Measurements from ENCODE around the gene NR2C1. TPM values are rescaled to one million over a fixed set of nuclear protein-coding genes. Genes with fewer than 3 reads are reported as not detected.
A peak's percentile ranks its signal among the peaks of the same experiment; 100 is the strongest.

NR2C1 gene
- total and polyA plus RNA-seq, 2 of the 8 experiments (the other 6 are each of a cell fraction or from before 2014, with no cell fraction given) = 22.8 to 48.3 TPM

GRCh38 chr12:95117178-95117599, 43.8 kb upstream of the NR2C1 start:
- H3K36me3 ChIP-seq (ENCODE audit: control insufficient read depth in 2 of 4, insufficient read depth in 4 of 4, low read length in 3 of 4) = peaks cover 0 to 6% (median 3%) of the 10 kb centered on the region in 4 experiments; a peak in 4 of 8 replicates
- peak; percentile 73 to 77 for TF ChIP-seq RAD21 (IDR thresholded peaks at IDR 0.05 in 1 of 2, conservative IDR thresholded peaks at IDR 0.05 in 1 of 2; ENCODE audit: low read depth in 2 of 2, low read length in 2 of 2)
- no peak for TF ChIP-seq GABPA (IDR thresholded peaks at IDR 0.05; ENCODE audit: borderline replicate concordance, insufficient read depth, low read length)
- no peak for TF ChIP-seq MAFK (IDR thresholded peaks at IDR 0.05; ENCODE audit: low read depth, low read length)

More at GRCh38 chr12:95117178-95117599, 43.8 kb upstream of the NR2C1 start:
- WGBS, 2 experiments (ENCODE audit: extremely low coverage in 1 of 2, insufficient coverage in 1 of 2, insufficient read length in 1 of 2, insufficient replicate concordance in 2 of 2, low coverage in 1 of 2, low lambda C conversion rate in 2 of 2, missing lambda C conversion rate in 1 of 2) = 58% methylated on average over 2 of the region's 2 CpGs; no CpG with 5 or more reads in 1 of the 2 experiments
- Histone ChIP-seq H4K8ac (ENCODE audit: extremely low read depth, insufficient read depth, low read length) (no peak overlapping the region), H3K14ac (ENCODE audit: insufficient read length) (no peak overlapping the region), H3K4me3 (ENCODE audit: extremely low read depth in 1 of 4, insufficient read depth in 2 of 4, low read depth in 3 of 4, low read length in 4 of 4) (no peak overlapping the region), H3K56ac (replicated peaks; ENCODE audit: insufficient read length, low read depth, low read length) (no peak overlapping the region), H4K91ac (replicated peaks; ENCODE audit: insufficient read length, low read length) (no peak overlapping the region), H3K23ac (ENCODE audit: insufficient read length) (no peak overlapping the region), H2BK15ac (ENCODE audit: low read length) (no peak overlapping the region), H2BK20ac (ENCODE audit: low read length) (no peak overlapping the region), H3K9me3 (ENCODE audit: insufficient read depth in 2 of 2, low read depth in 1 of 2, low read length in 1 of 2) (no peaks in the 10 kb centered on the region), H2BK12ac (ENCODE audit: low read depth, low read length) (no peak overlapping the region), H3K4me2 (ENCODE audit: insufficient read depth in 1 of 2, low read depth in 2 of 2, low read length in 2 of 2) (no peak overlapping the region), H3K27me3 (replicated peaks in 1 of 4; ENCODE audit: control insufficient read depth in 3 of 4, extremely low read depth in 1 of 4, insufficient read depth in 3 of 4, low read length in 3 of 4) (no peaks in the 10 kb centered on the region), H3K18ac (ENCODE audit: extremely low read depth, low read length) (no peak overlapping the region; the same call in 1 of the 2 replicates), H4K5ac (ENCODE audit: insufficient read length, low read depth, low read length) (no peak overlapping the region), H2AK5ac (ENCODE audit: low read depth, low read length) (no peak overlapping the region), H3K79me2 (ENCODE audit: control insufficient read depth in 1 of 2, insufficient read depth in 2 of 2, low read length in 2 of 2) (no peaks in the 10 kb centered on the region), H3K79me1 (ENCODE audit: low read depth, low read length) (no peaks in the 10 kb centered on the region), H3K9ac (replicated peaks in 1 of 4; ENCODE audit: extremely low read depth in 1 of 4, low read depth in 3 of 4, low read length in 3 of 4) (no peak overlapping the region), H2BK120ac (replicated peaks; ENCODE audit: low read depth, low read length) (no peak overlapping the region), H3K4me1 (replicated peaks in 1 of 4; ENCODE audit: control insufficient read depth in 3 of 4, insufficient read depth in 4 of 4, low read length in 3 of 4) (peaks cover 0 to 11% (median 2%) of the 10 kb centered on the region in 4 experiments; a peak in 2 of 7 replicates), H3K4ac (replicated peaks; ENCODE audit: insufficient read length, low read depth, low read length) (no peak overlapping the region), H3K27ac (ENCODE audit: low read depth, low read length) (no peak overlapping the region), H2BK5ac (ENCODE audit: low read depth, low read length) (no peak overlapping the region), H4K20me1 (replicated peaks in 1 of 2; ENCODE audit: control insufficient read depth in 1 of 2, insufficient read depth in 2 of 2, low read length in 2 of 2) (no peaks in the 10 kb centered on the region), H2AFZ (ENCODE audit: low read length) (no peak overlapping the region), H3K23me2 (ENCODE audit: low read depth, low read length) (peaks cover 2% of the 10 kb centered on the region; the same call in 1 of the 2 replicates)
- ChIA-PET POLR2A (ENCODE audit: partially characterized antibody) (interaction anchor here (0.6 to 3.0 kb wide), 4 partner anchors 44 to 170 kb away, joined by 3 to 11 read pairs (median 3); partner anchors contain the start of genes FGD6 and VEZT), CTCF (ENCODE audit: partially characterized antibody) (interaction anchor here (0.6 to 2.5 kb wide), 35 partner anchors 10 to 458 kb away, joined by 3 to 17 read pairs (median 4); partner anchors contain the start of genes FGD6 and VEZT)
- DNase-seq (ENCODE audit: low read depth in 1 of 2, low spot score in 2 of 2) (peak in 1 of 2 experiments; percentile 51), FAIRE-seq (peak; percentile 45)
